ENCODE results near the gene SRSF4.
"Not testable (repeated sequence)": the region's sequence is repeated elsewhere in the genome, so short reads cannot be mapped to it uniquely, and the experiment has no call there.

SRSF4 gene

GRCh38 chr1:29162476-29163138 is 19.1 kb downstream of the SRSF4 start:
- DNase-seq (ENCODE audit: low read depth): no peak

- no peak for DNase-seq (ENCODE audit: low read depth)
These were observed 19.7 kb downstream of the SRSF4 start for GRCh38 chr1:29162025-29162424.

GRCh38 chr1:29159773-29160172 is 21.9 kb downstream of the SRSF4 start:
- no peak for DNase-seq (ENCODE audit: low read depth)

- no peak for DNase-seq (ENCODE audit: low read depth)
These were observed 24.5 kb downstream of the SRSF4 start for GRCh38 chr1:29157269-29157601.

DNA sequence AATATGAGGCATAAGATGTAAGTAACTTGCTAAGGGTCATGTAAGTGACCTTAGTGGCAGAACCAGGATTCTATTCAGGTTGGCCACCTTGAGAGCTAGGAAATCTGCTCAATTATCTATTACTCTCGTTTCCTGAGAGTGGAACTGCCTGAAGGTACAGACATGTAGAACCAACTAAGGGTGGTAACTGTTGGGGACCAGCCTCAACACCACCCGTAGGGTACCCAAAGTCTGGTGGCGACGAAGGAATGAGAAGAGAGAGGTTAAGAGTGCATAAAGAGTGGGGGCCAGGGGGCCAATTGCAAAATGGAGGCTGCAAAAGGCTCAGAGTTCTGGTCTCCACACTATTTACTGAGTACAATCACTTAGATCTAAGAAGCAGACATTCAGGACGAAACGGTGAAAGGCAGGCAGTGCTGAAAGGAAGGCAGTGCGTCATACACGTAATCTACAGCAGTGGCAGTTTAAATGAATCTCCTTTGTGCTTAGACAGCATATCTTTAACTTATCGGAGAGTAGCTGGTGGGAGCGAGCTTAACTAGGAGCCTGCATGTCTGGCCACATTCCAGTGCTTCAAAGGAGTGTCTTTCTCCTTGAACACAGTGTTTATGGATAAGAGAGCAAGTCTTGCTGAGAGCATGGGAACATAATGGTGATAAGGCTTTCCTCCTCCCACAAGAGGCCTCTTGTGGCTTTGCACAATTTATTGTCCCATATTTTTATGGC is 25.0 kb downstream of the SRSF4 start:
- DNase-seq (ENCODE audit: low read depth): peak; percentile 99

DNA sequence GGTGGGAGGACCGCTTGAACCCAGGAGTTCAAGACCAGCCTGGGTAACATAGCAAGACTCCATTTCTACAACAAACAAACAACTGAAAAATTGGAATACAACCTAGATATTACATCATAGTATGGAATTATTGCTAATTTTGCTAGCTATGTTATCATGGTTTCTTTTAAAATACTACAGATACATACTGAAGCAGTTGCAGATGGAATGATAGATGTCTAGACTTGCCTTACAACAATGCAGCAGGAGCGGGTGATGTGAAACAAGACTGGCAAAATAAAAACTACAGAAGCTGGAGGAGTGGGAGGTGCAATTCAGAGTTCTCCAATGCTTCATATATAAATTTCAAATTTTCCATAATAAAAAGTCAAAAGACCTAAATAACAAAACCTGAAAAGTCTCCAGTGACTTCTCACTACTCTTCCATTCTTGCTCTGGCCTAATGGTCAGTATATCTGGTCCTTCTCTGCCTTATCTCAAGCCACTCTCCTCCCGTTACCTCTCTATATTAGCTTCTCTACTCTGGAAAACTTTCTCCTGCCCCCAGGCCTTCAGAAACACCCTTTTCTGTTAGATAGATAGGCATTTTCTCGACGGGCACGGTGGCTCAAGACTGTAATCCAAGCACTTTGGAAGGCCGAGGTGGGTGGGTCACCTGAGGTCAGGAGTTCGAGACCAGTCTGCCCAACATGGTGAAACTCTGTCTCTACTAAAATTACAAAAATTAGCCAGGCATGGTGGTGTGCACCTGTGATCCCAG is 29.5 kb downstream of the SRSF4 start:
- DNase-seq (ENCODE audit: low read depth): no peak

GRCh38 chr1:29150346-29150745 is 31.4 kb downstream of the SRSF4 start:
- DNase-seq (ENCODE audit: low read depth): not testable (repeated sequence)

- DNase-seq (ENCODE audit: low read depth): no peak
These were observed 32.8 kb downstream of the SRSF4 start for GRCh38 chr1:29148656-29149491.

DNA sequence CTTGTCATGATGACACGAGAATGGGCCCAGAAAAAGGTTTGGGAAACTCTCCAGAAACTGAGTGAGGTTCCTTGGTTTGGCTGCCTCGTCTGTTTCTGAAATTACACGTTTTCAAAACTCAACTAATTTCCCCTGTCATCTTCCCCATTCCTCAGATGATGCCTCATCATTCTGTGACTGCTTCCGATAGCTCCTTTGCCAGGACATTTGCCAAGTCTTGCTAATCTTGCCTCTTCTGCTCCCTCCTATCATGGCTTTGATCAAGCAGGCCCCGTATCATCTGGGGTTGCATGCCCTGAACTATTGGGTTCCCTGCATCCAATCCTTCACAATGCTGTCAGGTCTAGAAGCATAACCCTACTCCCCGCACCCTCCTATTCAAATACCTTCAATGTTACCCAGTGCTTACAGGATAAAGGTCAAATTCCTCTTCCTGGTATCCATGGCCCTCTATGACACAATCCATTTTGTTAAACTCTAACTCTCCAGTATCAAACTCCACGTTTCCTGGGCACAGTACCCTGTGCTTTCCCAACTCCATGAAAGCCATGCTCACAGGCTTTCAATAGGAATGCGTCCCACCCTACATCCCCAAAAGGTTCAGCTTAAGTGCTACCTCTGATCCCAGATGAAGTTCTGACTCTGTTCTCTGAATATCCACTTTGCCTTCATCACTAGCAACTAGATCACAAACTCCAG is 35.8 kb downstream of the SRSF4 start:
- peak; percentile 97 for DNase-seq (ENCODE audit: low read depth)

DNA sequence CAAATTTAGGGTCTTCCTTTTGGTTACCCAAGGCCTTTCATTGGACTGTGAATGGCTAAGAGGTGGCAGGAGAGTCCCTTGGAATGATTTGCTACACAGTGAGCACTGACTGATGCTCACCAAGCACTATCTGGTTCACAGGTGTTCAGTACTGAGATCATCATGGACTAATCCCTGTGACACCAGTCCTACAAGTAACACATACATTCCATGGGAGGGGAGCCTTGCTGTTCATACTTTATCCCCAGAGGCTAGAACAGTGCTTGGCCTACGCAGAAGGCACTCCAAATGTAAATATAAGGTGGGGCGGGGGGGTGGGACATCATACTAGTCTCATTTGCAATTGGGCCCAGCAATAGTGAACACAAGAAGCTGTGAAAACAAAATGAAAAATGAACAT is 37.5 kb downstream of the SRSF4 start:
- no peak for DNase-seq (ENCODE audit: low read depth)

DNA sequence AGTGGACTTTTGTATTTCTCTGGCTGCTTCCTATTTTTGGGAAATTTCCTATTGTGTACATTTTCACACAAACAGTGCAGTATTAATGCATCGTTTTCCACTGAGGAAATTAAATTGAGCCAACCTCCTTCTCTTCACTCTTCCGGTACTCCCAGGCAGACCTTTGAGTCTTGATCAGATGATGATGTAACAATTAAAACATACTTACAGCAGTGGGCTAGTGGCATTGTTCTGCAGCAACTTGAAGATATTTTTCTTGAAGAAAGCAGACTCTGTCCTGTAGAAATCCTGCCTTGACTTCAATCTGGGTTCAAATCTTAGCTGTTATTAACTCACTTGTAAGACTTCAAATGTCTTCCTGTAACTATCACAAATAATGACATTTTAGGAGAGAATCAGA is 39.0 kb downstream of the SRSF4 start:
- DNase-seq (ENCODE audit: low read depth): no peak

GRCh38 chr1:29136391-29136915 is 45.2 kb downstream of the SRSF4 start:
- DNase-seq (ENCODE audit: low read depth): peak; percentile 79

DNA sequence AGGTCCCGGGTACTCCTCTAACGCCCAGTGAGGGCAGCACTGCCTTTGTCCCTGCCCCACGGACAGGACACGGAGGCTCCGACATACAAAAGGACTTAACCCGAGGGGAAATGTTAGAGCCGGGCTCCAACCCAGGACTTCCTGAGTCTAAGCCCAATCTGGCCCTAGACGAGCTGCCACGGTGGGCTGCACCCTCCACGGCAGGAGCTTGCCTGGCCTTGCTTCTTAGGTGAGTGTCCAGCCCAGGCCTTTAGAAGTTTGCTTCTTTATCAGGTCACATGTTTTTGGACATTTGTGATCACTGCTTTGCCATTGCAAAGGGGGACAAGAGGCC is 47.0 kb downstream of the SRSF4 start:
- DNase-seq (ENCODE audit: low read depth): no peak

GRCh38 chr1:29133861-29134694 is 47.6 kb downstream of the SRSF4 start:
- DNase-seq (ENCODE audit: low read depth): no peak

DNA sequence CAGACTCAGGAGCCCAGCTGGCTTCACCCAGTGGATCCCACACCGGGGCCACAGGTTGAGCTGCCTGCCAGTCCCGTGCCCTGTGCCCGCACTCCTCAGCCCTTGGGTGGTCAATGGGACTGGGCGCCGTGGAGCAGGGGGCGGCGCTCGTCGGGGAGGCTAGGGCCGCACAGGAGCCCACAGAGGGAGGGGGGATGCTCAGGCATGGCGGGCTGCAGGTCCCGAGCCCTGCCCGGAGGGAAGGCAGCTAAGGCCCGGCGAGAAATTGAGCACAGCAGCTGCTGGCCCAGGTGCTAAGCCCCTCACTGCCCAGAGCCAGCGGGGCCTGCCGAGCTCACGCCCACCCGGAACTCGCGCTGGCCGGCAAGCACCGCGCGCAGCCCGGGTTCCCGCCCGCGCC is 50.6 kb downstream of the SRSF4 start:
- not testable (repeated sequence) for DNase-seq (ENCODE audit: low read depth)

DNA sequence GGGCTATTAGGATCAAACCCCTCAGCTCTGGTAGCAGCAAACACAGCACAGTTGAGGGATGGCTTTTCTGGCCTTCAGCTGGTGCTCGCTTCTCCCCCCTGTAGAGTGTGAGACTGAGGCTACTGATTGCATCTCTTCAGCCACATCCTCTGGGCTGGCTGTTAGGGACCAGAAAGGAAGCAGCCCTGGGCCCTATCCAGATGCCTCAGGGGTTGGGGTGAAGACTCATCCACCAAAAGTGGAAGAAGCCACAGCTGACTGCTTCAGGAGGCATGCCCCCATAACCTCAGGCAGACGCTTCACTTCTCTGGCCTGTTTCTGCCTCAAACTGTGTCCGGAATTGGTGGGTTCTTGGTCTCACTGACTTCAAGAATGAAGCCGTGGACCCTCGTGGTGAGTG is 51.8 kb downstream of the SRSF4 start:
- DNase-seq (ENCODE audit: low read depth): no peak

- no peak for DNase-seq (ENCODE audit: low read depth)
These were observed 53.0 kb downstream of the SRSF4 start for GRCh38 chr1:29128739-29129138.

GRCh38 chr1:29126198-29126597 is 55.5 kb downstream of the SRSF4 start:
- DNase-seq (ENCODE audit: low read depth): no peak

GRCh38 chr1:29125788-29126187 is 55.9 kb downstream of the SRSF4 start:
- no peak for DNase-seq (ENCODE audit: low read depth)

DNA sequence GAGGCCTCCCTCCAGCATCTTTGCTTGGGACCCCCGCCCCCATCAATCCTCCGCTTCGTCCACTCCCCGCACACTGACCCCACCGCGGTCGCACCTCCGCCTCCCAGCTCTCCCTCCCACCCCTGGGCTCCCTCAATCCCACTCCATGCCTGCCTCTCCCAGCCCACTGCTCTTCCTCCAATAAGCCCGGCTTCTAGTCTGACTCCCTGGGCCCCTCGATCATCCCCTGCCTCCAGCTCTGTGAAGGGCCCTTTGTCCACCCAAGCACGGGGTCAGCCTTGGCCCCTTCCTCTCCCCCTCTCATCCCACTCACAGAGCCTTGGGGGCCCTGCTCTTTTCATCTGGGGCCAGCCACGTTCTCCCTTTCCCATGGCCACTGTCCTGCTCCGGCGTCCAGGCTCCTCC is 56.5 kb downstream of the SRSF4 start:
- DNase-seq (ENCODE audit: low read depth): no peak

Measured in amniotic epithelial cell (primary cell).